HG03469 (cell line): ENCODE data around the gene NDUFB4.
A peak's percentile ranks its signal among the peaks of the same experiment; 100 is the strongest.

Source experiments
- ATAC-seq: cut with Tn5 transposase; IDR thresholded peaks from one replicate; pipeline ENCODE4 v1.9.1; 2021; ENCODE audit warnings: mild to moderate bottlenecking, moderate library complexity, moderate number of reproducible peaks; ENCODE audit not compliant: unreplicated experiment

Gene NDUFB4

GRCh38 chr3:120596116-120596852, at the start of gene NDUFB4:
TSS of gene NDUFB4 (plus strand) at chr3:120596336. CDS start at chr3:120596360, 24 bp downstream.
- peak; percentile 91 for ATAC-seq

GRCh38 chr3:120550546-120550945, 45.6 kb upstream of the NDUFB4 start:
- no peak for ATAC-seq

DNA sequence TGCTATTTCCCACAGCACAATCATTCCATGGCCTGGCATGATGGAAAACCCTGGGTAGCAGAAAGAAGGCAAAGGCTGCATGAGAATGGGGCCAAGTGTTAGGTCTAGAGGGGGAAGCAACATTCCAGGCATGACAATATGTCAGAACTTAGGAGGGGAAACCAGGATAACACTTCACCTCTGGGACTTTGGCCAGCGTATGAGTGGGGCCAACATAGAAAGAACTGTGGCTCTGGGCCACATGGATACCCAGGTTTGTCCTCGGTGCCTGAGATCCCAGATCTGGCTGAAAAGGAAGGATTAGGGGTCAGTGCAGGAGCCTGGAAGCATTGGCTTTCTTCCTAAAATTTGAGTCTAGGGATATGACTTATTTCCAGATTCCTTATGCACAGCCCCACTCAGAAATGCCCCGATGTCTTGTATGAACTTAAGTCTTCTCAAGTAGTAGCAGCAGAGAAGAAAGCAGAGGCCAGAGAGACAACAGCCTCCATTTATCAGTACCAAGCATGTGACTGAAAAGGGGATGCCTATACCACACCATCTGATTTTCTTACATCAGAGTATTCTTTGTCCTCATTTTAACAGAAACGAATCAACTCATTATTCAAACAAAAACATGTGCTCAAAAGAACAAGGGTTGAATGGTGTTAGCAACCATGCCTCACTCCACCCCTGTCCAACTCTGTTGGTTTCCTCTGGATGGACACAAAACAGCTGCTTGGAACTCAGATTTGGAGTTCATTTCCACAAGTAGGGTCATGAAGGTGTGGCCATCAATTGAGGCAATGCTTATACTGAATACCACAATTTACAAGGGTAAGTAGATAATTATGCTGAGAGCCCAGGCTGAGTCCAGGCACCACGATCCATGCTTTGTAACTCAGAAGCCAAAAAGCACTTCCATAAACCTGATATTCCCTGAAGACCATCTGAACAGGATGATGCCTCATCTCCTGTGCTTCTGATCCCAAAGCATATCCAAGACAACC, 43.7 kb upstream of the NDUFB4 start:
- ATAC-seq: no peak

- no peak for ATAC-seq
Measured at GRCh38 chr3:120554812-120555606, 41.1 kb upstream of the NDUFB4 start.

DNA sequence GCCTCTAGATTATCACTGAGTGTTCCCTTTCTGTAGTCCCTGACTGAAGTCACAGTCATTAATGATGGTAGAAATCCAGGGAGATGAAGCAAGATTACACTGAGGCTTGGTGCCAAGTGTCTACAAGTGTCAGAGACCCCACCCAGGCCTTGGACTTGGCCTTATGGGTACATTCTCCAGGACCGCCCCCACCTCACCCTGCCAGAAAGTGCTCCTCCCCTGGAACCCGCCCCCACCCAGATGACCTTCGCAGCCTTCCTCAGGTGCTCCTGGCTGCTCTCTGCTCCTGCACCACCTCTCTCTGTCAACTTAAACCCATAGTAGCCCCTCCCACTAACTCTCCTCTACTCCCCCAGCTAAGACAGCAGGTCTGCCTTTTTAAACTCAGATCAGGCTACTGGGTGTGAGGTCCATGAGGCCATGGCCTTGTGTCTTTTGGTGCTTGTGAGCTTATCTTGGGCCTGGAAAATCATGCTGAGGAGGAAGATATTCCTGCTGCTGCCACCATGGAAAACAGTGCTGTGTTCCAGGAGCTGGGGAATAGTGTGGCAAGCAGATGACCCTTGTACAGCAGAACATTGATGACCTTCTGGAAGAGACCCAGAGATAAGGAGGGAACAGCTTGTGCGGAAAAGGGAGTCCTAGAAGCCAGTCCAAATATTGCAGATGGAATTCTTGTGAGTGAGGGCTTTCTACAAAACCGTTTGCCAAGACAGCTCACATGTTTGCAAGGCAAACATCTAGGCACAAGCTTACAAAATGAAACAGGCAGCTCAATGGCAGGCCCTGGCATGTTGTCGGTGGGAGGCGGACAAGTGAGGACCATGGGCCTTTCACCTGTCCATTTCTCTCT, 40.3 kb upstream of the NDUFB4 start:
- no peak for ATAC-seq

- ATAC-seq: no peak
Measured at GRCh38 chr3:120557115-120557514, 39.0 kb upstream of the NDUFB4 start.

- peak; percentile 80 for ATAC-seq
Measured at GRCh38 chr3:120558771-120559241, 37.3 kb upstream of the NDUFB4 start.

DNA sequence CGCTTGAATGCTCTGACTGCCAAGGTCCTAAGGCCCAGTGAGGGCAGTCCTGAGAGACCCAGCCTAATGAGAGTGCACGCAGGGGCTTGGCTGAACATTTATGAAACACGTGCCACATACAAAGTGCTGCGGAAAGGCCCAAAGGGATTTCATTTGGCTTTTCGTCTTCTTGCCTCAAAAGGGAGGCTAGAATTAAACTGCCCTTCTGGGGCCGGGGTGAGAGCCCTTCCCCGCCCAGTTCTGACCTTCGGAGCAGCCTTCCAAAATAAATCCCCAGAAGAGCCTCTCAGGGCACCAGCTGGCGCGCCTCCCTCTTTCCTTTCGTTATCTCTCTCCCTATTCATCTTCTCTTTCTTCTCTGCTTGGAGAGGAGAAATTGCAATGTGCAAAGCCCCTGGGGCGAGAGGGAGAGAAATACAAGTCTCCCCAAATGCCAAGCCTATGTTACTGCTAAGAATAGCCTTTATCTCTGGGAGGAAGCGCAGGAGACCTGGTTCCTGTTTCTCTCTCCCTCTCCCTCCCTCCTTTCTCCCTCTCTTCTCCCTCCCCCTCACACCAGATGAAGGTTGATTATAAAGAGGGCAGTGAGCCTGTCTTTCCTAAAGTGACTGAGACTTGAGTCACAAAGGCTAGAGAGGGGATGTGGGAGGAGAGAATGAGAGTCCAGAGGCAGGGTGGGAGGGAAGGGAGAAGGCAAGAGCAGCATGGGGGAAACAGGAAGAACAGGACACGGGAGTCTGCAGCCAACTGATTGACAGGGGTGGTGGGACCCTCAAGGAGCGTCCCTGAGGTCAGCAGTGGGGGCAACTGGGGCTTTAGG, 36.7 kb upstream of the NDUFB4 start:
- no peak for ATAC-seq

- ATAC-seq: no peak
Measured at GRCh38 chr3:120560304-120561250, 35.6 kb upstream of the NDUFB4 start.

DNA sequence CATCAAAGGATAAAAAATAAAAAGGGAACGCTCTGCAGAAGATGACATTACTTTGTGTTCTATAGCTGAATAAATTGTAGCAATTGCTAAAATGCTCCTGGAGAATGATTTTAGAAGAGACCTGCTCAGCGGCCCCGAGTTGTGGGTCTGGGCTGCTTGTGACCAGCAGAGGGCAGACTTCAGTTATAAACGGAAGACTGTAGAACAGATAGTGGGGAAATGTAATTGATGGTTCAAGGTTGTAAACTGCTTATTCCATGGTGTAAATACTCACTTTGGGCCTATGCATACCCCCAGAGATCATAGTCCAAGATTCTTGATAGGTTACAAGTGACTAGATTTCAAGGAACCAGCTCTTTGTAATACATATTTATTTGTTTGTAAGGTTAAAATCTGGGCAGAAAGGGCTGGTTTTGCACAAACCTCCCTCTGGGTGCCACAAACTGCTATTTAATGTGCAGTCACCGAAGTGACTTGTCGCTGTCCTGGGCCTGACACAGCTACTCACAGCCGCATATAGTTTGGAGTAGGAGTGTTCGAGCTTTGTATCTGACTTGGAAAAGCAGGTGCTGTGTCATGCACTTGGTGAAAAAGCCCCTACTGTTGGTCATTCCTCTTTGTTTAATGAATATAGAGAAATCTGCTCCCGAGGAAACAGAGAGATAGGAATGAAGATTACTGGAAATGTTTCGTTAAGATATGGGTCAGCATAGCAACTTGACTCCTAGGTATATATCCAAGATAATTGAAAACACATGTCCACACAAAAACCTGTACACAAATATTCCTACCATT, 34.7 kb upstream of the NDUFB4 start:
- ATAC-seq: peak; percentile 52

- ATAC-seq: no peak
Measured at GRCh38 chr3:120563356-120564022, 32.6 kb upstream of the NDUFB4 start.

GRCh38 chr3:120566243-120566975, 29.7 kb upstream of the NDUFB4 start:
- no peak for ATAC-seq

DNA sequence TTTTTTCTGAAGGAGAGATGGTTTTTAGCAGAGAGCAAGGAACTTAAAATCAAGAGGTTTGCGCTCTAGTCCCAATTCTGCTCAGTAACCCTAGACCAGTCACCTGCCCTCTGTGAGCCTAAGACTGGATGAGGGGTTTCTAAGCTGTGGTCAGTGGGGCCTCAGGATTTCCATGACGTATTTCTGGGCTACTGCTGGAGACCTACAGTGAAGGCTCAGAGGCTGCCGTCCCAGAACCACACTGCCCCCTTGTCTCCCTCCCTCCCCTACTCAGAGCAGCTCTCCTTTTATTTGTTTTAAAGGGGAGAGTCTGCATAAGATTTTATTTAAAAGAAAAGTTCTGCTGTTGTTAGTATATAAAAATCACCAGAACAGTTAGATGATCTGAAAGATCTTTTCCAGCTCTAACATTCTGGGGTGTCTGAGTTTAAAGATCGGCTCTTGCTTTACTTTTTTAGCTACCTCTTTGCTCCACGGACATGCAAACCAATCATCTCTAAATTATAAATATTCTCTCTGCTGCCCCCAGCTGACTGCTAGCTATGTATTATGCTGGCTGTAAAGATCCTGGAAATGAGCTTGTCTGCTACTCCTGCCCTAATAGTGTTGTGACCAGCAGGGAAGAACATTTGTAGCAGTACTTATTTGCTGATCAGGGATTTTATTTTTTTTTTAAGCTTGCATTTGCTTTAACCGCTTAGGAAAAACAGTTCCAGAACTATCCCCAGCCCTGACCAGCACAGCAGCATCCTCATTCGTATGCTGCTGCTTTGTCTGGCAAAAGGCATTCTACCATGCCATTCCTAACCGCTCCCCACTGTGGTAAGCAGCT, 28.6 kb upstream of the NDUFB4 start:
- ATAC-seq: no peak

DNA sequence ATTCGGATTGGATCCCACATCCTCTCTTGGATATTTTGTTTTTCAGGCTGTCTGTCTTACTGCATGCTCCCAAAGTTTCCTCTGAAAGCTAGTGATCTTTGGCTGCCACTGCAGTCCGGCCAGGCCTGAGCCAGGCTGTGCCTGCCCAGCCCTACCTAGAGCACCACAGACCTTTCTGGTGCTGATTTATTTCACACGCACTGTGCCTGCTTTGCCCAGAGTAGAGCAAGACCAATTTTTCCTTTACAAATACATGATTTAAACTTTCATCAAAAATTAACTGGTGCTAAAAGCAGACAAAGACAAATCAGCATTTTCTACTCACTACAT, 28.0 kb upstream of the NDUFB4 start:
- no peak for ATAC-seq

DNA sequence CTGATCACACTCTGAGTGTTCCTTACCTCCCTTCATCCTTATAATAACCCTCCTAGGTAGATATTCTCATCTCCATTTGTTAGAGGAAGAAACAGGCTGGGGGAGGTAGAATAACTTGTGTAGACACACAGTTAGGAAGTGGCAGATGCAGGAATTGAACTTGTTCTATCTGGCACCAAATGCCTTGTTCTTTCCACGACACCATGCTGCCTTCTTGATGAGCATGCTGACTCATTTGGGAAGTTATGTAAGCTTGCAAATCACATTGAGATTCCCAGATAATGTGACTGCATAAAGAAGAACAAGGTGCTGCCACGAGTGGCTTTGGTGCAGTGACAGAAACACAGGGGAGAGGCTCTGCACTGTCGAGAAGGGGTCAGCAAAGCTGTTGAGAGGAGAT, 27.5 kb upstream of the NDUFB4 start:
- no peak for ATAC-seq
